Brain microvascular endothelial cell (primary cell): Measurements from ENCODE around the gene PPP1R10.
A peak's percentile ranks its signal among the peaks of the same experiment; 100 is the strongest.

ENCODE experiments used
- DNase-seq: peaks from one replicate; pipeline ENCODE4 v3.0.0-alpha.2; 2020
- H3K27ac ChIP-seq: fragments of 250-450 bp; sonication (Bioruptor Pico); 2 replicates; pipeline ENCODE4 v1.5.1; 2020; ENCODE audit warnings: mild to moderate bottlenecking, moderate library complexity
- H3K27me3 ChIP-seq: fragments of 250-450 bp; sonication (Bioruptor Pico); replicated peaks from 2 replicates; pipeline ENCODE4 v1.5.1; 2020; ENCODE audit warnings: mild to moderate bottlenecking
- H3K36me3 ChIP-seq: fragments of 250-450 bp; sonication (Bioruptor Pico); replicated peaks from 2 replicates; pipeline ENCODE4 v1.5.1; 2020; ENCODE audit warnings: mild to moderate bottlenecking
- H3K4me3 ChIP-seq: 2 replicates; pipeline ENCODE4 v1.5.1; 2011; ENCODE audit warnings: low read depth, mild to moderate bottlenecking, control low read depth, low read length, moderate library complexity
- CTCF ChIP-seq: IDR thresholded peaks from 2 replicates; pipeline ENCODE4 v1.5.1; 2011; ENCODE audit warnings: low read depth, mild to moderate bottlenecking, moderate library complexity, low read length, control low read depth, inconsistent platforms; ENCODE audit errors: missing control alignments
- in situ Hi-C: cut with HindIII; loops from 2 replicates; pipeline ENCODE4 v1.10.0; 2017; ENCODE audit warnings: low sequenced_read_pairs, low pct_ligation_motif_present

PPP1R10 gene

GRCh38 chr6:30635834-30636233 is 18.8 kb upstream of the PPP1R10 start:
- Histone ChIP-seq H3K27me3 (no peaks in the 10 kb centered on the region), H3K4me3 (no peak overlapping the region), H3K27ac (no peak overlapping the region), H3K36me3 (peaks cover 21% of the 10 kb centered on the region)
- in situ Hi-C loops = no loop called here
- no peak for DNase-seq
- TF ChIP-seq CTCF = no peak

GRCh38 chr6:30626484-30627366 is 9.7 kb upstream of the PPP1R10 start, which contains the start of gene ATAT1:
Gene ATAT1, plus strand, starts transcription at chr6:30626874.
- Histone ChIP-seq H3K27me3 (no peaks in the 10 kb centered on the region), H3K36me3 (peaks cover 29% of the 10 kb centered on the region), H3K27ac (peak within 1 kb of the TSS; percentile 77), H3K4me3 (peak within 1 kb of the TSS; percentile 78)
- peak; percentile 65 for TF ChIP-seq CTCF
- in situ Hi-C loops = no loop called here
- peak; percentile 78 for DNase-seq

- Histone ChIP-seq H3K27me3 (no peaks in the 10 kb centered on the region), H3K36me3 (peaks cover 33% of the 10 kb centered on the region), H3K27ac (no peak overlapping the region), H3K4me3 (no peak overlapping the region)
- DNase-seq = no peak
- in situ Hi-C loops = no loop called here
- TF ChIP-seq CTCF = no peak
Measured at GRCh38 chr6:30625511-30625910, 8.5 kb upstream of the PPP1R10 start.

GRCh38 chr6:30619561-30619960 is 2.5 kb upstream of the PPP1R10 start:
- Histone ChIP-seq H3K36me3 (peaks cover 42% of the 10 kb centered on the region), H3K27me3 (no peaks in the 10 kb centered on the region), H3K27ac (no peak overlapping the region), H3K4me3 (no peak overlapping the region)
- TF ChIP-seq CTCF = no peak
- no peak for DNase-seq
- in situ Hi-C loops = no loop called here

GRCh38 chr6:30618270-30618797 is 1.3 kb upstream of the PPP1R10 start:
- in situ Hi-C loops = no loop called here
- Histone ChIP-seq H3K27ac (peak overlapping the region; percentile 99), H3K36me3 (peaks cover 36% of the 10 kb centered on the region), H3K4me3 (peak overlapping the region; percentile 61), H3K27me3 (no peaks in the 10 kb centered on the region)
- no peak for DNase-seq
- no peak for TF ChIP-seq CTCF
